ENCODE results near the gene BNIPL. TPM values are rescaled to one million over a fixed set of nuclear protein-coding genes. Genes with fewer than 3 reads are reported as not detected.
A peak's percentile ranks its signal among the peaks of the same experiment; 100 is the strongest.

BNIPL gene
- total and polyA plus RNA-seq, 2 of the 13 experiments (the other 11 are each of a cell fraction or from before 2014, with no cell fraction given) = 0.40 to 1.1 TPM

DNA sequence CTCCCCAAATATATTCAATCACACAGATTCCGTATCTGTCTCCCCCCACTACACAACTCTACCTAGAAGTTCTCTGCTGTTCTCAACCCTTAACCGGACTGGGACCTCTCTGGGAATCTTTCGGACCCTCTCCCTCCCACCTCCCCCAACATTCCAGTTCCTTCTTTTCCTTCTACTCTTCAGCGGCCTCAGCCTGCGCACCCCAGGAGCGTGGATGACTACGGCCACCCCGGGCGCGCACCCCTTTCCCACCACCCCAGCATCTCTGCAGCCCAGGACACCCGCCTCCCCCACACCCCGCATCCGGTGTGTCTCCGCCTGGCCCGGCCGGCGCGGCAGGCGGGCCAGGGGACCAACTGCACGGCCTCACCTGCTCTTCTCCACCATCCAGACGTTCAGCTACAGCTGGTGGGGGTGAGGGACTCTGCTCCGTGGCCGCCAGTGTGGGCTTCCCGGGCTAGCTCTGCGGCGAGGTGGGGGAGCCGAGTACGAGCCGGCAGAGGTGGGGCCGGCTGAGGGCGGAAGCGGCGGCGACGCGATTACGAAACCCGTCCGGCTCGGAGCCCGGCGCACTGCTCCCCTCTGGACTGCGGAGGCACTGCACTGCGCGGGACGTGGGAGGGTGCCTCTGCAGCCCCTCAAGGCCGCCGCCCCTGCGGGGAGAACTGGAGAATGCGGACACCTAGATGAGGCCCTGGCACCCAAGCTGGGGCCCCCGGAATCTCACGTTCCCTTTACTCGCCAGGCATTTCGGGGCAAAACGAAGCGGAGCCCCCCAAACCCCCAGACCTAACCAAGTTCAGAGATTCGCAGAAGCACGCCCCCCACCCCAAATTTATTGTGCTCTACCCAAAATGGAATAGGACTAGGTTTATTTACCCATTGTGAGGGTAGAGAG lies 23.0 kb downstream of the BNIPL start, which contains the start of gene CDC42SE1 (continued):
- TF ChIP-seq ZNF572 (CRISPR knock-in tag; IDR thresholded peaks at IDR 0.05) (no peak; the same call in 1 of the 2 replicates), ZNF44 (CRISPR knock-in tag; IDR thresholded peaks at IDR 0.05) (no peak; the same call in 1 of the 2 replicates), BRCA1 (CRISPR knock-in tag; IDR thresholded peaks at IDR 0.05) (no peak), ZFP37 (CRISPR knock-in tag; IDR thresholded peaks at IDR 0.05; ENCODE audit: borderline replicate concordance) (0 out of 2 replicates have a peak, but pooled peaks have one; percentile 19), ZNF543 (CRISPR knock-in tag; IDR thresholded peaks at IDR 0.05) (0 out of 2 replicates have a peak, but pooled peaks have one; percentile 67), ZNF629 (CRISPR knock-in tag; conservative IDR thresholded peaks at IDR 0.05) (no peak), USF2 (IDR thresholded peaks at IDR 0.05; ENCODE audit: low read depth, low read length) (no peak), USF2 (CRISPR knock-in tag; IDR thresholded peaks at IDR 0.05; ENCODE audit: borderline replicate concordance) (no peak), BATF2 (CRISPR knock-in tag; IDR thresholded peaks at IDR 0.05) (no peak), ZNF773 (CRISPR knock-in tag; IDR thresholded peaks at IDR 0.05; ENCODE audit: borderline replicate concordance) (no peak), FOSL2 (CRISPR knock-in tag; IDR thresholded peaks at IDR 0.05) (peak; percentile 63), KDM6A (CRISPR knock-in tag; IDR thresholded peaks at IDR 0.05; ENCODE audit: low read depth) (no peak), EEA1 (CRISPR knock-in tag; IDR thresholded peaks at IDR 0.05; ENCODE audit: borderline replicate concordance) (no peak)
- TF ChIP-seq, protein P1, sequence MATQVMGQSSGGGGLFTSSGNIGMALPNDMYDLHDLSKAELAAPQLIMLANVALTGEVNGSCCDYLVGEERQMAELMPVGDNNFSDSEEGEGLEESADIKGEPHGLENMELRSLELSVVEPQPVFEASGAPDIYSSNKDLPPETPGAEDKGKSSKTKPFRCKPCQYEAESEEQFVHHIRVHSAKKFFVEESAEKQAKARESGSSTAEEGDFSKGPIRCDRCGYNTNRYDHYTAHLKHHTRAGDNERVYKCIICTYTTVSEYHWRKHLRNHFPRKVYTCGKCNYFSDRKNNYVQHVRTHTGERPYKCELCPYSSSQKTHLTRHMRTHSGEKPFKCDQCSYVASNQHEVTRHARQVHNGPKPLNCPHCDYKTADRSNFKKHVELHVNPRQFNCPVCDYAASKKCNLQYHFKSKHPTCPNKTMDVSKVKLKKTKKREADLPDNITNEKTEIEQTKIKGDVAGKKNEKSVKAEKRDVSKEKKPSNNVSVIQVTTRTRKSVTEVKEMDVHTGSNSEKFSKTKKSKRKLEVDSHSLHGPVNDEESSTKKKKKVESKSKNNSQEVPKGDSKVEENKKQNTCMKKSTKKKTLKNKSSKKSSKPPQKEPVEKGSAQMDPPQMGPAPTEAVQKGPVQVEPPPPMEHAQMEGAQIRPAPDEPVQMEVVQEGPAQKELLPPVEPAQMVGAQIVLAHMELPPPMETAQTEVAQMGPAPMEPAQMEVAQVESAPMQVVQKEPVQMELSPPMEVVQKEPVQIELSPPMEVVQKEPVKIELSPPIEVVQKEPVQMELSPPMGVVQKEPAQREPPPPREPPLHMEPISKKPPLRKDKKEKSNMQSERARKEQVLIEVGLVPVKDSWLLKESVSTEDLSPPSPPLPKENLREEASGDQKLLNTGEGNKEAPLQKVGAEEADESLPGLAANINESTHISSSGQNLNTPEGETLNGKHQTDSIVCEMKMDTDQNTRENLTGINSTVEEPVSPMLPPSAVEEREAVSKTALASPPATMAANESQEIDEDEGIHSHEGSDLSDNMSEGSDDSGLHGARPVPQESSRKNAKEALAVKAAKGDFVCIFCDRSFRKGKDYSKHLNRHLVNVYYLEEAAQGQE (IDR thresholded peaks at IDR 0.05; ENCODE audit: borderline replicate concordance in 1 of 2, low read depth in 1 of 2, low read length in 2 of 2) = no peak
- TF ChIP-seq, protein P2, sequence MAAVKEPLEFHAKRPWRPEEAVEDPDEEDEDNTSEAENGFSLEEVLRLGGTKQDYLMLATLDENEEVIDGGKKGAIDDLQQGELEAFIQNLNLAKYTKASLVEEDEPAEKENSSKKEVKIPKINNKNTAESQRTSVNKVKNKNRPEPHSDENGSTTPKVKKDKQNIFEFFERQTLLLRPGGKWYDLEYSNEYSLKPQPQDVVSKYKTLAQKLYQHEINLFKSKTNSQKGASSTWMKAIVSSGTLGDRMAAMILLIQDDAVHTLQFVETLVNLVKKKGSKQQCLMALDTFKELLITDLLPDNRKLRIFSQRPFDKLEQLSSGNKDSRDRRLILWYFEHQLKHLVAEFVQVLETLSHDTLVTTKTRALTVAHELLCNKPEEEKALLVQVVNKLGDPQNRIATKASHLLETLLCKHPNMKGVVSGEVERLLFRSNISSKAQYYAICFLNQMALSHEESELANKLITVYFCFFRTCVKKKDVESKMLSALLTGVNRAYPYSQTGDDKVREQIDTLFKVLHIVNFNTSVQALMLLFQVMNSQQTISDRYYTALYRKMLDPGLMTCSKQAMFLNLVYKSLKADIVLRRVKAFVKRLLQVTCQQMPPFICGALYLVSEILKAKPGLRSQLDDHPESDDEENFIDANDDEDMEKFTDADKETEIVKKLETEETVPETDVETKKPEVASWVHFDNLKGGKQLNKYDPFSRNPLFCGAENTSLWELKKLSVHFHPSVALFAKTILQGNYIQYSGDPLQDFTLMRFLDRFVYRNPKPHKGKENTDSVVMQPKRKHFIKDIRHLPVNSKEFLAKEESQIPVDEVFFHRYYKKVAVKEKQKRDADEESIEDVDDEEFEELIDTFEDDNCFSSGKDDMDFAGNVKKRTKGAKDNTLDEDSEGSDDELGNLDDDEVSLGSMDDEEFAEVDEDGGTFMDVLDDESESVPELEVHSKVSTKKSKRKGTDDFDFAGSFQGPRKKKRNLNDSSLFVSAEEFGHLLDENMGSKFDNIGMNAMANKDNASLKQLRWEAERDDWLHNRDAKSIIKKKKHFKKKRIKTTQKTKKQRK (IDR thresholded peaks at IDR 0.05; ENCODE audit: low read length) = no peak
